Keratinocyte (primary cell): ENCODE data around the gene NCOA7.

Experiments
- CTCF ChIP-seq, 3 experiments: IDR thresholded peaks in 1 of 3; conservative IDR thresholded peaks in 1 of 3; optimal IDR thresholded peaks in 1 of 3; 2 replicates in 2 of 3; 3 replicates in 1 of 3; pipeline versions ENCODE3 to v1.5.1; 2011; ENCODE audit warnings: low read length in 3 of 3, mild to moderate bottlenecking in 3 of 3, moderate library complexity in 2 of 3, control low read depth in 1 of 3, inconsistent platforms in 1 of 3; ENCODE audit not compliant: insufficient read depth in 2 of 3; ENCODE audit errors: extremely low read depth in 1 of 3
- EZH2 ChIP-seq: IDR thresholded peaks from one replicate; pipeline ENCODE4 v1.6.1; 2012; ENCODE audit warnings: inconsistent platforms, mild to moderate bottlenecking, low read length, moderate library complexity

- TF ChIP-seq CTCF (optimal IDR thresholded peaks at IDR 0.05 in 1 of 3, IDR thresholded peaks at IDR 0.05 in 1 of 3, conservative IDR thresholded peaks at IDR 0.05 in 1 of 3; ENCODE audit: extremely low read depth in 1 of 3, insufficient read depth in 2 of 3, low read length in 3 of 3): no peak
- no peak for TF ChIP-seq EZH2
Measured at GRCh38 chr6:125793280-125793679, 2.5 kb downstream of the NCOA7 start.
